AG08396 (cell line): ENCODE data around the gene TASP1.
"Not testable (repeated sequence)": the region's sequence is repeated elsewhere in the genome, so short reads cannot be mapped to it uniquely, and the experiment has no call there.

ENCODE experiments used
- DNase-seq: peaks from one replicate; pipeline ENCODE4 v3.0.0; 2012; ENCODE audit warnings: low spot score, mixed read lengths

TASP1 gene

DNA sequence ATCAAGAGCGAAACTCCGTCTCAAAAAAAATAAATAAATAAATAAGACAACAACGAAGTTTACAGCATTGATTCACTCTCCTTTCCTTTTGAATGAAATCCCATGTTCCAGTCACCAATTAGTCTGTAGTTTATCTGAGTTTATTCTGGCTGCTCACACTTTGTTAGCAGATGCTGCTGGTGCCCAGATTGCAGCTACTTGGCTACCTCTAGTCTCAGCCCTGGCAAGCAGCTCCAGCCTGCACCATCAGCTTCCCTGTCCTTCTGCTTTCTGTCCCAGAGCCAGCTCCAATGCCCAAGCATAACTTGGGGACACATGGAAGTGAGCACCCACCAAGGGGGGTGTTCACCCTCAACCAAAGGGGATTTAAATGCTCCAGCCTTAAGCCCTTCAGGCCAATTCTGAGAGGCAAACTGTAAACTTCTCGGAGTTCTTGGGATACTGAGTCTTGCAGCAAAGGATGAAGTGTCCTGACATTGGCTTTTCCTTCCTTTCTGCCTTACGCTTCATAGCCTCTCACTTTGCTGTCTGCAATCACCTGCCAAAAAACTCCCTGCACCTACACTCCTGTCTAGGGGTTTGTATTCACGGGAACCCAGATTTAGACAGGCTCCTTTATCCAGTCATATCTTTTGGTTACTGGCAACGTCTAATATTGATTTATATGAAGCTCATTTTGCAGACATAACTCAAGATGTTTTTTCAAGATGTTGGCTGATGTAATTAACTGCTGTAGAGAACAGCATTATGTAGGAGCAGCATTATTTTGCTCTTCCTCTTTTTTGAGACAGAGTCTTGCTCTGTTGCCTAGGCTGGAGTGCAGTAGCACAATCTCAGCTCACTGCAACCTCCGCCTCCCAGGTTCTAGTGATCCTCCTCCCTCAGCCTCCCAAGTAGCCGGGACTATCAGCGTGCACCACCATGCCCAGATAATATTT, 9.8 kb upstream of the TASP1 start:
- DNase-seq: no peak

DNA sequence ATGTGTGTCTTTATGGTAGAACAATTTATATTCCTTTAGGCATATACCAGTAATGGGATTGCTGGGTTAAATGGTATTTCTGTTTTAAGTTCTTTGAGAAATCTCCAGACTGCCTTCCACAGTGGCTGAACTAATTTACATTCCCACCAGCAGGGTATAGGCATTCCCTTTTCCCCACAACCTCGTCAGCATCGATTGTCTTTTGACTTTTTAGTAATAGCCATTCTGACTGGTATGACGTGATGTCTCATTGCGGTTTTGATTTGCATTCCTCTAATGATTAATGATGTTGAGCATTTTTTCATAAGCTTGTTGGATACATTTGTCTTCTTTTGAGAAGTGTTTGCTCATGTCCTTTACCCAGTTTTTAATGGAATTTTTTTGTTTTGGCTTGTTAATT, 5.3 kb upstream of the TASP1 start:
- no peak for DNase-seq

DNA sequence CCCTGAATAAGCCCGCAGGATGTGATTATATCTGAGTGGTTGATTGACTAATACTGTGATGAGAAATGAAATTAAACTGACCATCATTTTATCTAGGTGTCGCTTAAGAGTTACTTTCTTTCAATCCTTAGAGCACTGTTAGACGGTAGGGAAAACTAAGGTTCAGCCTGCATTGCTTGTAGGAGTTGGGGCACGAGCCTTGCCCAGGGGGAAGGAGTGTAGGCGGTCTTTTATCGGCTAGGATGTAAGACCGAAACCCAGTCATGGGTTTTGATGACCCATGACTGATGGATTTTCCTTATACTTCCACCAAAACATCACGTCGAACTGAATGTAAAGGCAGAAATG, 392 bp upstream of the TASP1 start:
- no peak for DNase-seq

DNA sequence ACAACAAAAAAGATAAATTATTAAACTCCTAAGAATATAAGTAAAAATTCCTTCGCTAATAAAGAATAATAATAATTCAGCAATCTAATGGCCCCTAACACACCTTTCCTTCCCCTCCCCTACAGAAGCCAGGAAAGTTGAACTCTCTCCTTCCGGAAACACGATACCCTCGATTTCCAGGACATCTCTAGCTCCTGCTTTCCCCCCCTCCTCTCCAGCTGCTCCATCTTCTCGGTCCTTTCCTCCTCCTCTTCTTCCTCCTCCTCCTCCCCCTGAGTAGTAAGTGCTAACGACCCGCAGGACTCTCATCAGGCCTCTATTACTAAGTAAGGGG, 603 bp downstream of the TASP1 start:
- DNase-seq: peak; percentile 12

DNA sequence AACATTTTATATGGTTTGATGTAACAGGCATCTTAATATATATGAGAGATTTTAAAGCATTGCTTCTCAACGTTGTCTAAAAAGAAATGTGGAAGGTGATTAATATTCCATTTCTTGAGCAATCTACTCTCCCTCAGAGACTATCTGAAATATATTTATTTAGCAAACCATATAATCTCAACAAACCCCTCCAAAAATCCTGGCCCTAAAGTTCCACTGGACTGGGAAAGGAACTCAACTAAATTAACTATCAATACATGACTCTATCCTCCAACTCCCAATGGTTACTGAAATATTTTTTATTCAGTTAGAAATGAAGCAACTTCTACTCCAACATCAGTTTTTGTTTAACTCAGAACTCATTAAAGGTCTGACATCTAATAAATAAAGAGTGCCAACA, 6.3 kb downstream of the TASP1 start:
- DNase-seq: no peak

DNA sequence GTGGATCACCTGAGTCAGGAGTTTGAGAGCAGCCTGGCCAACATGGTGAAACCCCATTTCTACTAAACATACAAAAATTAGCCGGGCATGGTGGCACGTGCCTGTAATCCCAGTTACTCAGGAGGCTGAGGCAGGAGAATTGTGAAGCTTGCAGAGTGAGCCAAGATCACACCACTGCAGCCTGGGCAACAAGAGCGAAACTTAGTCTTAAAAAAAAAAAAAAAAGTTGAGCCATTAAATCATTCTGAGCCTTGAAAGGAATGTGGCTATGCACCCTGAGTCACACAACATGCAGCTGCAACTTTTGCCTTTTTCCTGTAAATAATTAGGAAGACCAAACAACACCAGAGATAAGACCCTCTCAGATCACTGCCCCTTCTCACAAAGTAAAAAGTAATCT, 11.2 kb downstream of the TASP1 start:
- DNase-seq: peak; percentile 32

DNA sequence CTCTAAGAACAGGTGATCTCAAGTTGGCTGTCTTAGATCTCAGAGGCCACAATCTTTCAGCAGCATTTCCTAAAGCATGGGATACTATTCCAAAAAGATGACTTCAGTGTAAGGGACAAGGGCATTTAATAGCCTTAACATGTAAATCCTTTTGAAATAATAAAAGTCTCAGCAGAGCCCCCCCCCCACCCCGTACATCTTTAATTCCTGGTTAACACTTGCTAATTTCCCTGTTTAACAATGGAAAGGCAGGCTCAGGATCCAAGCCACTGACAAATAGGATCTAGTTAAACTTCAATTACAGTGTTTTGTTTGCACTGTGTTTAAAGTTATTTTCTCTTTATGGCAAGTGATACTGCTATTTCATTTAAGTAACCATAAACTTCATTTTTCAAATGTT, 12.0 kb downstream of the TASP1 start:
- no peak for DNase-seq

DNA sequence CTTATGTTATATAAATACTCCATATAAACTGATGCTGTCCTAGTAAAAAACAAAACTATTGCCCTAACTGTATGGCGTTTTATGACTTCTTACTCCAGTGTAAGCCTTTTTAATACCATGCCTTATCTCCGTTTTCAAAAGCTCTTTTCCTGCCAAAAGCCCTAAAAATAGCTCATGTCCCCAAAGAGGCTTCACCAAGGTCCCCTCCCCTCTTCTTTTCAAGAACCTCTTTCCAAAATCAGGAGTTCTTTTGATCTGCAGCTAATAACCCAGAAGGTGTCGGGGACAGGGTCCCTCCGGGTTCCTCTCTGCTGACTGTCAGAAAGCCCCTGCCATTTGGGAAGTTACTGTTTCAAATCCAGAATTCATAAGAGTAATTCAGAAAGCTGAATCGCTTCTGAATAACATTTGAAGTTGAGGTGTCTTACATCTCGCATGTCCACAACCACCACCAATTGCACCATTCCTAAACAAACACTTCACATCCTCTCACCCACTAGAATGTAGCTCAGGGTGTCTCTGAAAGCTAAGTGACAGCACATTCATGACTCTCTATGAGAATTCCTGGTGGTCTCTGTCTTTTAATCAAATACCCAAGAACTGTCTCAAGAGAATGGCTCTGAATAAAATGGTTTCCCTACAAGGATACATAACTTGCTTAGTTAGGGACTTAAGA, 13.3 kb downstream of the TASP1 start:
- no peak for DNase-seq

DNA sequence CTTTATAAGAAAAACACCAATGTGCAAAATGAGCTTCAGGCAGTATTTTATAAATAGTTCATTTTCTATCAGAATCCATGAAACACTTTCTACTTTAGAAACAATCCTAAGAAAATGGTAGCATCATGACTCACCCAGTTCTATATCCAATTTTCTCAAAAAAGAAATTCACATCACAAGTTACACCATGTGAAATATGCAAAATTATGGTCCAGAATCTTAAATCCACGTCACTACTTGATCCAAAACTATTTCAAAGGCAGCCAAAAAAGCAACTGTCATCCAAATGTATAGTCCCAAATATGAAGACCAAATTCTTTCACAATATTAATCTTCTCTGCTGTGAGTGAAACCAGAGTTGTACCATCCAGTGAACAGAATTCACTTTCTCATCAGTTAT, 19.3 kb downstream of the TASP1 start:
- DNase-seq: not testable (repeated sequence)

DNA sequence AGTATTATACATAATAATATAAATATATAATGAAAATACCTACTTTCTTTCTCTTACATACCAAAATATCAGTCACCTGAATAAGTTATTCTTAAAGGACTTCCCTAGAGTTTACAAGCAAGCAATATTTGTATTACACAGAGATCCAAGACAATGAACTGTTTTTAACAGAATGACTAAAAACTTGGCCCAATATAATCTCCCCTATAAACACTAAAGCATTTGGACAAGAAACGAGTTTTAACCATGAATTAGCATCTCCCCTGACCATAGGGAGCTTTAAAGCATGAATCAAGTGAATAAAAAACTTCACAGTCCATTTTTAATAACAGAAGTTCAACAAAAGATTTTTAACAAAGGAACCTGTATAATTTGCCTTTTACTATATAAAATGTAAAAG, 20.3 kb downstream of the TASP1 start:
- DNase-seq: not testable (repeated sequence)

DNA sequence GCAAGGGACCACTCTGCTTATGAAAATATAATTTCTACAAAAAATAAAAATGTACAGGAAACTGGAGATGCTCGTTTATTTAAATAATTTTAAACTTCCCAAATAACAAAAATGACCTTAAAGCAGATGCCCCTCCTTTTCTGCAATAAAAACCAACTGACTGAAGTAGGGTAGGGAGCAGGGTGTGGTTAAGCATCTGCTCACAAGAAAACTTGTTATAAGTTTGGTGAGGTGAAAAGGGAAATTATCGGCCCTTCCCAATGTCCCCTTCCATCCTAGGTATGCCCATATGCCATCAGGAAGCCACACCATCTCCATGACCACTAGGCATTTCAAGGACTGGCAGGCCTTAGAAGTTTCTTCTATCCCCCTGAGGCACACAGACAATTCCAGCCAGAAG, 21.1 kb downstream of the TASP1 start:
- DNase-seq: not testable (repeated sequence)

DNA sequence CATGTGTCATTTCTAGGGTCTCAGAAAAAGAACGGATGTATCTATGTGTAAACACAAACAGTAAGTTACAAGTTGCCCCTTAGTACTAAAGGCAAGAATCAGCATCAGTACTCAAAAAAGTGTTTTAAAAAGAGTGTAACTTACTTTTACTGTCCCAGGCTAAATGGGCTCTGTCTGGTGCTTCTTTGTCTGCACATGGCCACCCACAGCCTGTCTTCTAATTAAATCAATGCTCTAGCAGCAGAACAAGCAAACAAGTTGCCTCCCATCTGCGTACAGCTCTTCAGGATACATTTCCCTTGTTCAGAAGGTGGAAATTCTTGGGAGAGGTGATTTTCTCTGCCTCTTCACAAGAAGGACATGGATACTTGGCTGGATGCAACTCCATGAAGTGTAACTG, 22.0 kb downstream of the TASP1 start:
- DNase-seq: not testable (repeated sequence)

DNA sequence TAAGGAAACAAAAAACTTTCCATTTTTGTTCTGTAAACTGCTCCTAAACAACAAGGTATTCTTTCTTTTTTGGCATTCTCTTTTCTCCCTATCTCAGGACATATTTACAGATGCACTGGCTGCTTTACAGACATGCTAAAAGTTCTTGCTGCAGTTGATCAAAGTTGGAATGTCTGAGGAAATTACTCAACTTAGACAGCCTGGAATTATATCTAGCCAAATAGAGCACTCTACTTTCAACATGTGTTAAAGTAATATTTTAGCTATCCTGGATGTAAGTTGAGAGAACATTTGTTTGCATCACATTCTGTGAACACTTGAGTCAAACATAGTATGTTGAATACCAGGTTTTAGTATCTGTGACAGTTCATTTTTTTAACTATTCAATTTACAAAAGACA, 24.8 kb downstream of the TASP1 start:
- no peak for DNase-seq

DNA sequence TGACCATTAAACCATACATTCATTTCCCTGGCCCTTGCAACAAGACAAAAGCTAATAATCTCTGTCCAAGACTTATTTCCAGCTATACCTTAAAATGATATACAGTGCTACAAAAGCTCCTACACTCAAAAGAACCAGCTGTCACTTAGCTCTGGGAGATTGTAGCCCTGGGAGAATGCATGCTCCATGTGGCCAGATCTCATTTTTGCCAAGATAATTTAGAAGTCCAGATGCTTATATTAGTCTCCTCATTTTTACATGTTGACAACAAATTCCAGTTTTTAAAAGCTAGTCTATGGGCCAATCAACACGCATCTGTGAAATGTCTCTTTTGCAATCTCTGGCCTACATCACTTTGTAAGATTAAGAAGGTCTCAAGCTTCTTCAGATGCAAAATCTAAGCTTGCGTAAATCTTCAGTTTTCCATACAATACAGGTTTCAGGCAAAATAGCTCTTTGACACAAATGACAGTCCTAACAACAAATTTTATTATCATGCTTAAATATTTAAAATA, 27.1 kb downstream of the TASP1 start:
- DNase-seq: no peak

DNA sequence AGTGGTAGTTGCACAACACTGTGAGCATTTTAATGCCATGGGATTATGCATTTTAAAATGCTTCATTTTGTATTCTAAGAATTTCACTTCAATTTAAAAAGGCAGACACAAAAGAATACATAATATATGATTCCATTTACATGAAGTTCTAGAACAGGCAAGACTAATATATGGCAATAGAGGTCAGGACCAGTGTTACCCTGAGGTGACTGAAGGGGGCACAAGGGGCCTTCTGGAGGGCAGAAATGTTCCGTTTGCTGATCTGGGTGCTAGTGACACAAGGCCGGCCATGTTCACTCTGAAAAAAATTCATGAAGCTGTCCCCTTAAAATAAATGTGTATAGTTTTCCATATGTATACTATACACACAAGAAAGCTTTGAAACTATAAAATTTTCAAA, 28.5 kb downstream of the TASP1 start:
- no peak for DNase-seq

DNA sequence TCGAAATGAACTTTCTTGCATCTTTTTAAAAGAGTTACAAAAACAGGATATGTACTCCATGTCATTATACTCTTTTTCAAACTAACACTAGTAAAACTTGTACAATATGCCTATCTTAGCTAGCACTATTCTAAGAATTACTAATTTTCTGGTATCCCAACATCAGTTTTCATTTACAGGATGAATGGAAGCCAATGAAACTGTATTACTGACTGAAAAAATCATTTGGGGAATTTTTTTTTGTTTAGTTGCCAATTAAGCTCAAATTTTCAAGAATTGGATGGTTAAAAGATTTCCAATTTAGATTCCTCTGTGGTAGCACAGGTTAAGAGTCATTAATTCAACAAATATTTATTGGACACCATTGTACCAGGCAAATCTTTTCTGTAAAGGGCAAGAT, 30.7 kb downstream of the TASP1 start:
- no peak for DNase-seq

DNA sequence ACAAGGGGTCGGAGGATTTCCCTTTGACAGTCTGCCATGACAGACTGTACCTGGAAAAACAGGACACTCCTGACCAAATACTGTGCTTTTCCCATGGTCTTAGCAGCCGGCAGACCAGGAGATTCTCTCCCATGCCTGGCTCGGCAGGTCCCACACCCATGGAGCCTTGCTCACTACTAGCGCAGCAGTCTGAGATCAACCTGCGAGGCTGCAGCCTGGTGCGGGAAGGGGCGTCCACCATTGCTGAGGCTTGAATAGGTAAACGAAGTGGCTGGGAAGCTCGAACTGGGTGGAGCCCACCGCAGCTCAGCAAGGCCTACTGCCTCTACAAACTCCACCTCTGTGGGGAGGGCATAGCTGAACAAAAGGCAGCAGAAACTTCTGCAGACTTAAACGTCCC, 45.3 kb downstream of the TASP1 start:
- DNase-seq: not testable (repeated sequence)

DNA sequence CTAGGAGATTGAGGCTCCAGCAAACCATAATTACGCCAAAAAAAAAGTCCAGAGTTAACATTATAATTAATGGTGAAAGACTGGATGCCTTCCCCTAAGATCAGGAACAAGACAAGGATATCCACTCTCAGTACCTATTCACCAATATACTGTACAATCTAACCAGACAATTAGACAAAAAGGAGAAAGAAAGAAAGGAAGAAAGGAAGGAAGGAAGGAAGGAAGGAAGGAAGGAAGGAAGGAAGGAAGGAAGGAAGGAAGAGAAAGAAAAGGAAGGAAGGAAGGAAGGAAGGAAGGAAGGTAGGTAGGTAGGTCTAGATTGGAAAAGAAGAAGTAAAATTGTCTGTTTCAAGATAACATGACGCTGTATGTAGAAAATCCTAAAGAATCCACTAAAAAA, 50.7 kb downstream of the TASP1 start:
- DNase-seq: no peak

DNA sequence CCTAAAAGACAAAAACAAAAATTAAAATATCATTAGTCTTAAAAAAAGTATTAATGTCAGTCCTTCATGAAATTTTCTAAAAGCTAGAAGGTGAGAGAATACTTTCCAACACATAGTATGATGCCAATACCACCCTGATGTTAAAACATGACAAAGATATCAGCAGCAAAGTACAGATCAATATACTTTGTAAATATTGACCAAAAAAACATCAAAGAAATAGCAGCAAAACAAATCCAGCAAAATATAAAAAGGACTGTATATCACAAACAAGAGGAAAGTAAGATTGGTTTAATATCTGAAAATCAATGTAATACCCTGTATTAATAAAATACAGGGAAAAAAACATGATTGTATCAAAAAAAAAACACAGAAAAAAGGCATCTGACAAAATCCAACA, 51.4 kb downstream of the TASP1 start:
- no peak for DNase-seq

DNA sequence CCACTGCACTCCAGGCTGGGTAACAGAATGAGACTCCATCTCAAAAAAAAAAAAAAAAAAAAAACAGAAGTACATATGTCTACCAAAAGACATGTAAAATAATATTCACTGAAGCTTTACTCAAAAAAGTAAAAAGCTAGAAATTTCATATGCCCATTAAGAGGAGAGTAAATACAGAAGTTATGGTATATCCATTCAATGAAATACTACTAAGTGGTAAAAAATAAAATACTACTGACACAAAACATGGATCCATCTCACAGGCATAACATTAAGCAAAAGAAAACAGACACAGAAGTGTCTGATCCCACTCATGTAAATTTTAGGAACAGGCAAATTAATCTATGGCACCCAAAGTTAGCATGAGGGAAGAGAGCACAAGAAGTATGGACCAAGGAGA, 52.6 kb downstream of the TASP1 start:
- no peak for DNase-seq

DNA sequence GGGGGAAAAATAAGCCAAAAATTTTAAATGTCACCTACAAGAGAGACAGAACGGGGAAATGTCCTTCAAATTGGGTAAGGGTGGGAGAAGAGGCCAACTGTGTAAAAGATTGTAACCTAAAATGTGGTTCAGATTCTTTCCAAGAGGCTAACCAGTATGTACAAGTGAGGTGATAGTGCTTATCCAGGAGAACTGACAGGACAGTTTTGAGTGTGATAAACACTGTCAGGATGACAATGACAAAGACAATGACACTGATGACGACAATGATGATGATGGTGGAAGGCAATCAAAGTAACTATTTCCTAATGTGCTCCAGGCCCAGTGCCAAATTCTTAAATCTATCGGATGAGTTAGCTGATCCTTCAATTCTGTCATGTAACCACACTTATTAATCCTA, 57.3 kb downstream of the TASP1 start:
- DNase-seq: no peak

DNA sequence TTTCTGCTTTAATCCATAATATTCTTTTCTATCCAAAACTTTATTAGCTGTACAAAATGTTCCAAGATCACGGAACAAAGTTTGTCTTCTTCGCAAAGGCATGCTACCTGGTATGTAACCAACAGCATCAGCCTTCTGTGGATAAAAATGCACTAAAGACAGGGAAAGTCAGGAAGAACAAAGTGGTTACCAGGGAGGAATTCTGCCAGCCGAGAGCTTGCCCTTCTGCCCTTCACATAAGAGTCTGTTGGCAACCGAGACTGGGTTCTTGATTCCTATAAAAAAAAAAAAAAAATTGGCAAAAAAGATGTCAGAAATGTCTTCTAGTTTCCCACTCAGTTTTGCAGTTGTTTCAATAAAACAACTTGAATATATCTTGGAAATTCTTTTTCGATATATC, 58.0 kb downstream of the TASP1 start:
- DNase-seq: no peak

DNA sequence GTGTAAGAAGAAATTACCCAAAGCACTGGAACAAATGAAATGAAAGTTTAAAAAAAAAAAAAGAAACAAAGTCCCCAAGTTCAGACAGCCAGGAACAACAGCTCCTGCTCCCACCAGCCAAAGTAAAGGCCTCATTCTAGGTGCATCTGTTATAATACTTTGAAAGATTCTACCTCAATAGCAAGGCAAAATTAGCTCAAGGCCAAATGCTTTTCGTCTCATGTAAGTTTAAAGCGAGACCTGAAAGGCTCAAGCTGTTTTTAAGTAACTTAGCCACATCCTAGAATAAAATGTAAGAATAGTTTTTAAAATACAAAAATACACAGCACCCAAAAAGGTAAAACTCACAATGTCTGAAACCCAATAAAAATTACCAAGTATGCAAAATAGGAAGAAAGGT, 64.7 kb downstream of the TASP1 start:
- DNase-seq: no peak

DNA sequence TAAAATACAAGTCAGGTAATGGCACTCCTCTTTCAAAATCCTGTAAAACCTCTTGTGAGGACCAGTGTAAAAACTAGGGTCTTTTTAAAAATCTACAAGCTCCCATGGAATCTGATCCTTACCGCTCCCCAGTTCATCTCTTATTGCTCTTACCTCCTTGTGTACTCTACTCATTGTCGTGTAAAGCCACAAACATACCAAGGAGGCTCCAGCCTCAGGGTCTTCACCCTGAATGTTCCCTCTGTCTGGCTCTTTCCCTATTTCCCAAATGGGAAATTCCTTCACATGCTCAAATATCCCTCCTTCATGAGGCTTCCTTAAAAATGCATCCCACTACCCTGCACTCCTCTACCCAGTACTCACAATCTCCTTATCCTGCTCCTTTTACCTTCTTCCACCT, 67.1 kb downstream of the TASP1 start:
- DNase-seq: no peak
